Inflammatory macrophage treated with lipopolysaccharide for 4 hours (primary cell): Measurements from ENCODE around the gene GNS.
A peak's percentile ranks its signal among the peaks of the same experiment; 100 is the strongest.

ENCODE experiments used
- DNase-seq: peaks from one replicate; pipeline ENCODE4 v3.0.0-alpha.2; 2020

Gene GNS

DNA sequence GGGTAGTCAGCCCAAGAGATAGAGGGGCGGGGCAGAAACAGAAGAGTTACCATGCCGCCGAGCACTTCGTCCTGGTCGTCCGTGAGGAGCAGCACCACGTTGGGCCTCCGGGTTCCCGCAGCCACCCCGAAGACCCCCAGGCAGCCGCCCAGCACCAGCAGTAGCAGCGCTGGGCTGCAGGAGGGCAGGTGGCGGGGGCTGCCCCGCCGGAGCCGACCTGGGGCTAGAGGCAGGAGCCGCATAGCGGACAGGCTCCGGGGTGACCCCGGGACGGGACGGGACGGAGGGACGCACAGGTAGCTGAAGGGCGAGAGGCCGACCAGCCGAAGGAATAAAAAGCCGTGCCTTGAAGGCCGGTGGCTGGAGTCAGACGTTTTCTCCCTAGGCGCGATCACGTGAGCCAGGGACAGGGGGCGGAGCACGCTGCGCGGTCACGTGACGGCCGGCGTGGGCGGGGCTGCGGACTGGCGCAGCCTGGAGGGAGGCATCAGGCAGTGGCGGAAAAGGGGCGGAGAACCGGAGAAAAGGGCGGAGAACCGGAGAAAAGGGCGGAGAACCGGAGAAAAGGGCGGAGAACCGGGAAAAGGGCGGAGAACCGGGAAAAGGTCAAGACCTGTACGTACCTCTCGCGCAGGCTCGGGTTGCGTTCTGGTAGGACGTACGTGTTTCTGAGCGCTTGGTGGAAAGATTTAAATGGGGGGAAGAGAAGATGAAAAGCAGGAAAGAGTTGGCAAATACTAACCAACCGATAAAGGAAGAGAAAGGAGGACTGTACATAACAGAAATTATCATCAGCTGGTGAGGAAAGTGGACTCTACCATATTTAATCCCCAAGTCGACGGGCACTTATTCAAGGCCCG is at the start of gene GNS:
Gene GNS (minus strand): TSS at position 372 of the 860 bp plus-strand sequence. CDS start 130 bp downstream, at position 242.
- peak; percentile 98 for DNase-seq

DNA sequence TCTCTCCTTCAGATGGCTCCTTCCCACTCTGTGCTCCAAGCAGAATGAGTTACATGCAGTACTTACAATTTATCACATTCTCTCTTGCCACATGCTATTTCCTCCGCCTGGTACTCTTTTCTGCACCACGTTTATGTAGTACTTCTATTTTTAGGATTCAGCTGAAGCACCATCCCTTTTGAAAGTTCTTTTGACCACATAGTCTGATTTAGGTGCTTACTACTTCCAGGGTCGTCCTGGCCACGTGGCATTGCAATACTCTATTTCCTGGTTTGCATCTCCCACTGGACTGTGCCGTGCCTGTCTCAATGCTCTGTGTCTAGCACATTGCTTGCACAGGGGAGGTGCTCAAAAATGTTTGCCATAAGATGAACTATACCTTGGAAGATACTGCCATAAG is 48.9 kb upstream of the GNS start:
- no peak for DNase-seq

GRCh38 chr12:64806593-64807460 is 47.6 kb upstream of the GNS start:
- peak; percentile 61 for DNase-seq

GRCh38 chr12:64806173-64806572 is 47.0 kb upstream of the GNS start:
- no peak for DNase-seq

GRCh38 chr12:64802180-64802775 is 43.1 kb upstream of the GNS start:
- peak; percentile 40 for DNase-seq

DNA sequence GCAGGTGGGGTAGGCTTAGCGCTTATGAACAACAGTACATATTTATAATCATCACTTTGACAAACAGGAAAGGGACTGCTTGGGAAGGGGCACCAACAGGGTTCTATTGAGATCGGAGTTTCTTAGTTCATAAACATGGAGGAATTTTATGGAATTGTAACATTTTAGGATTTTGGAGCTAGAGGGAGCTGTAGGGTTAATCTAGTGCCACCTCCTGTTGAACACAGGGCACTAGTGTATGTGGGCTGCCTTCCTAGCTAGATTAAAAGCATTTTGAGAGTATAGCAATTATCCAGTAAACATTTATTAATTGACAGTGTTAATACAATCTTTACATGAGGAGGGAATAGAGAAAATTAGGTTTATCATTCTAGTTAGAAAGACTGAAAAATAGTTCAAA is 42.2 kb upstream of the GNS start:
- no peak for DNase-seq

DNA sequence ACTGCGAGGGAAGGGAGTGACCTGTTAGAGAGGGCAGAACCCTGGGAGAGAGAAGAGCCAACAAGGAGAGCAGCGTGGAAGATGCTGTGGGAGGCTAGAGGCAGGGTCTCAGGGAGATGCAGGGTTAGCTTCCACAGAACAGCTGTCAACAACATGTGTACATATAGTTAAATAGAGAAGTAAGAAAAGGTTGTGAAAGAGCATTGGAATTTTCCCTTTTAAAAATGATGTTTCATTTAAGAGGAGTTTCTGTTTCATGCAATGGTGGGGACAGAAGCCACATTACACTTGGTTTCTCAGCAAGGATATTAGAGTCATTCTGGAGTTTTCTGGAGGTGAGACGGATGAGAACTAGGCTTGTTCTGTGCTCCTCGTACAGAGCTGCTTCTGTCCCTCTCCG is 41.4 kb upstream of the GNS start:
- DNase-seq, result peak; percentile 95

- no peak for DNase-seq
These were observed 39.0 kb upstream of the GNS start for GRCh38 chr12:64798165-64798564.

- DNase-seq, result no peak
These were observed 38.0 kb upstream of the GNS start for GRCh38 chr12:64797156-64797555.

- DNase-seq, result peak; percentile 96
These were observed 37.1 kb upstream of the GNS start for GRCh38 chr12:64796205-64796845.

DNA sequence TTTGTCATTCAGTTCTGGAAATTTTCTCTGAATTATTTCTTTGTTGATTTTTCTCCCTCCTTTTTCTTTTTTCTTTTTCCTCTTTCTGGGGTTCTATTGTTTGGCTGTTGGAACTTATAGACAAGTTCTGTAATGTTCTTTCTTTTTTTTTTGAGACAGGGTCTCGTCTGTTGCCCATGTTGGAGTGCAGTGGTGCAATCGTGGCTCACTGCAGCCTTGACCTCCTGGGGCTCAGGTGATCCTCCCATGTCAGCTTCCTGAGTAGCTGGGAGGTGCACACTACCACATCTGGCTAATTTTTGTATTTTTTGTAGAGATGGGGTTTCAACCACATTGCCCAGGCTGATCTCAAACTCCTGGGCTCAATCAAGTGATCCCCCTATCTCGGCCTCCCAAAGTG is 35.1 kb upstream of the GNS start:
- no peak for DNase-seq

DNA sequence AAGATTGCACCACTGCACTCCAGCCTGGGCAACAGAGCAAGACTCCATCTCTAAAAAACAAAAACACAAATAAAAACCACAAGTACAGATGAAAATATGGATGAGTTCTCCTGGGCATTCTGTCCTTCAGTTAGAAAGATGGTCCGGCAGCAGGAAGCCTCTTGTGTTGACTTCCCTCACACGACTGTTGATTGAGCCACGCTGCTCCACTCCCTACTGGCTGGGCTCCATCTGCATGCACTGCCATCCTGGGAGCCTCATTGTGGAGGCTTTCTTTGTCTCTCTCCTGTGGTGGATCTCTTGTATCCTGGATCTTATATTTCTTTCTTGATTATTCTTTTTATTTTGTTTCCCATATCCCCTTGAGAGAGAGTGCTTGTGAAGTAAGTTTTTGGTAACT is 34.4 kb upstream of the GNS start:
- DNase-seq, result no peak

GRCh38 chr12:64792128-64792527 is 32.9 kb upstream of the GNS start:
- no peak for DNase-seq

GRCh38 chr12:64791036-64791435 is 31.8 kb upstream of the GNS start:
- DNase-seq, result no peak

DNA sequence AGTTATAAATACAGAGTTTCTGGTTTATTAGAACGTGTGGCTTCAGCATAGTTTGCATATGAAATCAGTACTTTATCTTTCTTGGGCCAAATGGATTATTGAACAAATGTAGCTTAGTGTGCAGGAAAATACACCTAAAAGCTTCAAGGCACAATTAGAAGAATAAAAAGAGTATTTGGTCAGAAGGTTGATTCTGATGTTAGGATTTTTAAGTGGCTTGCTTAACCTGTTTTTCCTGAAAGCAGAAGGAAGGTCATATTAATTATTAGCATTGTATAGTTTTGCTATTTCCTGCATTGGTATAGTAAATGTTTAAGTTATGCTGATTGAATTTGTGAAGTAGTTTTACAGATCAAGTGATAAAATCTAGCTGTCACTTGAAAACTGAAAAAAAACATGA is 31.0 kb upstream of the GNS start:
- DNase-seq, result no peak

DNA sequence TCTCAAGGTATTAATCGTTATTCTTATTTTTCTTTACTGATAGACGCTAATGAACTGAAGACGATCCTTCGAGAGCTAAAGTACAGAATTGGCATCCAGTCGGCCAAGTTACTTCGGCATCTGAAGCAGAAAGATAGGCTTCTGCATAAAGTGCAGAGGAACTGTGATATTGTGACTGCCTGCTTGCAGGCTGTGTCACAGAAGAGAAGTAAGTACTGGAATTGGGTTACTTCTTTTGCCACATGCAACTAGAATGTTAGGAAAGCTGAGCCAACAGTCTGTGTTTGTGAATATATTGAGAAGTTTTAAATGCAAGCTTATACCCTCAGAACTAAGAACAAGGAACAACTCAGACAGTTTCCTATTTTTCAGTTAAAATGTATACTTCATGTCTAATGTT is 26.6 kb upstream of the GNS start:
- no peak for DNase-seq

DNA sequence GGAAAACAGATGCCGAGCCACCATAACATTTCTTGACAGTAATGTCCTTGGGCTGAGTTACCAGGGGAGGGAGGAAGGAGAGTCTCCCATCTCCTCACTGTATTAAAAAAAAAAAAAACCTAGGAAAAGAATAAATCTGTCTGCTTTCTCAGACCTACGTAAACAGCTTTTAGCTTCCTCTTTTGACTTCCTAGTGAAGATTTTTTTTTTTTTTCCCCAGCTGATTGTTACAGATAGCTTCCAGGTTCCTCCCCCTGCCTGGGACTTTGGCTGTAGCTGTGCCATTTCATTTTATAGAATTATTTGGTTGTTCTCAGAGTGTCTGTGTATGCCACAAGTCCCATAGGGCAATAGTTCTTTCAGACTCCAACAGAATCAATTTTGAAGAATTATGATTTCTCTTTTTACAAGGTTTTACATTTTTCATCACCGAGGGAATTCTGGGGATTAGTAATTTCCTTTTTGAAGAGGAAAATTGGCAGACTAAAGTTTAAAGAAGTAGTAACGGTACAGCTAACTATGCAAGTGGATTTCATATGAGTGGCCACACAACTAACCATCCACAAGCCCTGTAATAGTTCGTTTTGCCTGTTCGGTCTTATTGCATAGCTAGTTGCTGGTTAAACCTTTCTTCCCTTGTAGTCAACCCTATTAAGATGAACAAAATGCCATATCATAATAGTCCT is 23.1 kb upstream of the GNS start:
- peak; percentile 88 for DNase-seq

DNA sequence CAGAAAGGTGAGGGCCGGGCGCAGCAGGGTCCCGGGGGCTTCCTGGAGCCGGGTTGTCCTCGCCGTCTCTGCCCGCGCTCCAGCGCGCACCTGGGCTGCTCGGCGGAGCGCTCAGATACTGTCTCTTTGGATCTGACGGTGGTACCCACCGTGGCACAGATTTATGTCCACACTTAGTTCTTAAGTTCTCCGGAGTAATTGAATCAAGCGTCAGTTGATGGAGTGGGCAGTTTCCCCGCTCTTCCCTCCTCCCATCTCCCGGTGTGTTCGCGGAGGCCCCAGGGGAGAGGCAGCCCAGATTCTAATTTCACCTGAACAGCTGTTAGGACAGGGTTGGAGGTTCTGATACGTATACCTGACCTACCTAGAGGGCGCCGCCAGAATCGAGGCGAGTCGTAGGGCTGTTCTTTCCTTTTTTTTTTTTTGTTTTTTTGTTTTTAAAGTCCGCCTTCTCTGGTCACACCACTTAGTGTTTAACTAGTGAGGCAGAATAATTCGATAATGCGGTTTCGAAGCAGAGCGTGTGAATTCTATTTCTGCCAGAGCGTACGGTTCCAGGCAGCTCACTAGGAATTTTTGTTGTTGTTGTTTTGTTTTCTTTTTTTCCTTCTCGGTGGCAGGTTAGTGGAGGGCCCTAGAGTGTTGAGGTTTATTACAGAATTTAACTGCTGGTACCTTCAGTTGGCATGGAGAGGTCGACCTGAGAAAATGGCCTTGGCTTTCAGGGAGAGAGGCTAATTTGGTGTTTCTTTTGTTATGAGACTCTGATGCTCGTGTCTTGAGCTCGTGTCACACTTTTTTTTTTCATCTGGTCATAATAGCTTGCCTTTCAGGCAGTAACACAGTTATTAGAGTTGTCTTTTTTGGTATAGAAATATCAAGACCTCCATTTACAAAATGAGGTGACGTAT is 22.3 kb upstream of the GNS start:
- no peak for DNase-seq

- DNase-seq, result peak; percentile 39
These were observed 21.5 kb upstream of the GNS start for GRCh38 chr12:64780531-64781279.

DNA sequence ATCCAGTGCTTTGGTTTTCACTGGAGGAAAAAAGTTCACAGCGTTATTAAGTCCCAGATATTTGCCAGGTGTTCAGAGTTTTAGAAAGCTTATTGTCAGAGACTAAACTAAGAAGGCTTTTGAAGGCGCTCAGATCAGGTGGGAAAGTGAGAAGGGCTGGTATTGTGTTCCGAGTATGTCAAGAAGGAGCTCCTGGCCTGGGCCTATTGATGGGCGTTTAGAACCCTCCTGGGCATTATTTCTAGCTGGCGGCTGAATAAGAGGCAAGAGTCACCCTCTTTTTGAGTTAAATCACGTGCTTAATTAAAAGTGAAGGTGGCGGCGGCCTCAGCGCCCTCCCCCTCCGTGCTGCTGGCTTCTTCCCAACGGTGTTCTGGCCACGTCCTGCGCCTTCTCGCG is 20.9 kb upstream of the GNS start:
- no peak for DNase-seq
